ENCODE data around the gene ALG6. TPM values are rescaled to one million over a fixed set of nuclear protein-coding genes. Genes with fewer than 3 reads are reported as not detected.

Gene ALG6
- total and polyA plus RNA-seq, 2 of the 13 experiments (the other 11 are each of a cell fraction or from before 2014, with no cell fraction given), result 6.8 to 8.1 TPM

DNA sequence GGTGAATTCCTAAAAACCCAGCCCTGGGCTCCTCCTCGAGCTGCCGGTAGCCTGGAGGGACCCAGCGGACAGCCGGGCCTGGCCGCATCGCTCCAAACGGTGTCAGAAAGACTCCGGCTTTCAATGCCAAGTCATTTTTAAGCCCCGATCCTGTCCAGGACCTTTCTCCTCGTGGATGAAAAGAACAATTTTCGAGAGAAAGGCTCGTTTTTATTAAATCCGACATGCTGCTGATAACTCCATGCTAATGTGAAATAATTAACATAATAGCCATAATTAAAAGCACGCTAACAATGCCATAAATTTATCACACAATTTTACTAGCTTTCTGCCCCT, 49.6 kb upstream of the ALG6 start:
- Histone ChIP-seq H3K4me2 (ENCODE audit: low read depth, low read length) (peak overlapping the region; percentile 73), H2AFZ (ENCODE audit: low read length) (no peak overlapping the region), H3K27me3 (ENCODE audit: control insufficient read depth in 1 of 2, insufficient read depth in 2 of 2, low read length in 2 of 2) (peaks cover 9 to 50% of the 10 kb centered on the region in 2 experiments), H4K20me1 (ENCODE audit: insufficient read depth, low read length) (no peaks in the 10 kb centered on the region; the same call in 1 of the 2 replicates), H3K36me3 (replicated peaks in 1 of 2; ENCODE audit: control insufficient read depth in 1 of 2, insufficient read depth in 2 of 2, low read length in 2 of 2) (no peaks in the 10 kb centered on the region), H3K79me2 (ENCODE audit: insufficient read depth, low read length) (no peaks in the 10 kb centered on the region), H3K9ac (ENCODE audit: insufficient read depth, low read depth, low read length) (no peak overlapping the region), H3K4me1 (ENCODE audit: insufficient read depth, low read length) (peaks cover 8% of the 10 kb centered on the region; the same call in 1 of the 2 replicates), H3K4me3 (replicated peaks in 1 of 3; ENCODE audit: insufficient read depth in 1 of 3, low read depth in 2 of 3, low read length in 3 of 3) (peak overlapping the region in 2 of 3 experiments; percentile 64 to 73; a peak in 3 of 6 replicates), H3K9me3 (ENCODE audit: low read length) (no peaks in the 10 kb centered on the region), H3K27ac (ENCODE audit: extremely low read length, insufficient read depth, low read length) (no peak overlapping the region)
- FAIRE-seq (no peak), DNase-seq (ENCODE audit: low spot score) (no peak), ATAC-seq (no peak; the same call in 1 of the 3 replicates)
- POLR2A ChIA-PET, result no interaction called here
- intact Hi-C loops (cut with micrococcal nuclease; ENCODE audit: unreplicated experiment) (loop anchor here (2.0 to 5.0 kb wide), 3 partner anchors 123 to 930 kb away; no protein-coding TSS in a partner anchor), in situ Hi-C loops (cut with HindIII; ENCODE audit: extremely low pct_ligation_motif_present, low pct_unique_long_range_greater_than_20kb) (loop anchor here (5.0 kb wide), 1 partner anchor 125 kb away; no protein-coding TSS in a partner anchor)
- 3% methylated on average over 6 of the region's 14 CpGs for WGBS (ENCODE audit: low lambda C conversion rate)
- no TSS peak for BruUV-seq (replicated peaks)
- CTCF ChIA-PET (ENCODE audit: low intra/inter-chr PET ratio, low total read pairs), result interaction anchor here (1.6 to 1.8 kb wide), 2 partner anchors 124 to 220 kb away, joined by 5 to 11 read pairs; no protein-coding TSS in a partner anchor
- TF ChIP-seq EZH2 (conservative IDR thresholded peaks at IDR 0.05; ENCODE audit: low read depth, low read length), result peak; percentile 90
- TF ChIP-seq, protein P1, sequence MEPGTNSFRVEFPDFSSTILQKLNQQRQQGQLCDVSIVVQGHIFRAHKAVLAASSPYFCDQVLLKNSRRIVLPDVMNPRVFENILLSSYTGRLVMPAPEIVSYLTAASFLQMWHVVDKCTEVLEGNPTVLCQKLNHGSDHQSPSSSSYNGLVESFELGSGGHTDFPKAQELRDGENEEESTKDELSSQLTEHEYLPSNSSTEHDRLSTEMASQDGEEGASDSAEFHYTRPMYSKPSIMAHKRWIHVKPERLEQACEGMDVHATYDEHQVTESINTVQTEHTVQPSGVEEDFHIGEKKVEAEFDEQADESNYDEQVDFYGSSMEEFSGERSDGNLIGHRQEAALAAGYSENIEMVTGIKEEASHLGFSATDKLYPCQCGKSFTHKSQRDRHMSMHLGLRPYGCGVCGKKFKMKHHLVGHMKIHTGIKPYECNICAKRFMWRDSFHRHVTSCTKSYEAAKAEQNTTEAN (CRISPR knock-in tag; conservative IDR thresholded peaks at IDR 0.05), result no peak

- FAIRE-seq, result no peak
- Histone ChIP-seq H3K4me3 (replicated peaks in 1 of 3; ENCODE audit: insufficient read depth in 1 of 3, low read depth in 2 of 3, low read length in 3 of 3) (no peak overlapping the region), H4K20me1 (ENCODE audit: insufficient read depth, low read length) (no peaks in the 10 kb centered on the region; the same call in 1 of the 2 replicates), H3K27me3 (ENCODE audit: control insufficient read depth in 1 of 2, insufficient read depth in 2 of 2, low read length in 2 of 2) (peaks cover 9 to 50% of the 10 kb centered on the region in 2 experiments), H3K4me1 (ENCODE audit: insufficient read depth, low read length) (peaks cover 8% of the 10 kb centered on the region; the same call in 1 of the 2 replicates), H3K9me3 (ENCODE audit: low read length) (no peaks in the 10 kb centered on the region), H3K27ac (ENCODE audit: extremely low read length, insufficient read depth, low read length) (no peak overlapping the region), H2AFZ (ENCODE audit: low read length) (no peak overlapping the region), H3K36me3 (replicated peaks in 1 of 2; ENCODE audit: control insufficient read depth in 1 of 2, insufficient read depth in 2 of 2, low read length in 2 of 2) (no peaks in the 10 kb centered on the region), H3K9ac (ENCODE audit: insufficient read depth, low read depth, low read length) (no peak overlapping the region), H3K79me2 (ENCODE audit: insufficient read depth, low read length) (no peaks in the 10 kb centered on the region), H3K4me2 (ENCODE audit: low read depth, low read length) (no peak overlapping the region)
- ChIA-PET POLR2A (no interaction called here), CTCF (ENCODE audit: low intra/inter-chr PET ratio, low total read pairs) (no interaction called here)
- no peak for ATAC-seq
- in situ Hi-C loops (cut with HindIII; ENCODE audit: extremely low pct_ligation_motif_present, low pct_unique_long_range_greater_than_20kb) (loop anchor here (5.0 kb wide), 1 partner anchor 124 kb away; no protein-coding TSS in a partner anchor), intact Hi-C loops (cut with micrococcal nuclease; ENCODE audit: unreplicated experiment) (loop anchor here (5.0 kb wide), 2 partner anchors 219 to 929 kb away; no protein-coding TSS in a partner anchor)
- 76% methylated on average over 28 of the region's 28 CpGs for WGBS (ENCODE audit: low lambda C conversion rate)
- no TSS peak for BruUV-seq (replicated peaks)
- DNase-seq (ENCODE audit: low spot score), result no peak
- TF ChIP-seq FOXM1 (CRISPR knock-in tag; IDR thresholded peaks at IDR 0.05) (no peak), FOXK1 (CRISPR knock-in tag; IDR thresholded peaks at IDR 0.05; ENCODE audit: borderline replicate concordance, low read depth) (no peak), TGIF2 (CRISPR knock-in tag; IDR thresholded peaks at IDR 0.05) (no peak), ZNF407 (CRISPR knock-in tag; IDR thresholded peaks at IDR 0.05; ENCODE audit: not compliant biosample characterization) (no peak)
Observed at GRCh38 chr1:63318201-63318979, 49.0 kb upstream of the ALG6 start.
